Testis (tissue), 2 donors: ENCODE results near the gene WWC1.

Experiments used
- POLR2A ChIP-seq: fragments of 450-650 bp; IDR thresholded peaks from one replicate; pipeline ENCODE4 v1.6.1; 2017; ENCODE audit warnings: antibody characterized with exemption, mild to moderate bottlenecking, moderate library complexity
- TF ChIP-seq, protein P1 (sequence below), 3 experiments: fragments of 450-650 bp in 2 of 3; fragments of 200-600 bp in 1 of 3; sonication (generic) in 1 of 3; IDR thresholded peaks; one replicate each; pipeline ENCODE4 v1.5.1; 2016 to 2019; ENCODE audit warnings: antibody characterized with exemption in 3 of 3, mild to moderate bottlenecking in 2 of 3, moderate library complexity in 1 of 3

DNA sequence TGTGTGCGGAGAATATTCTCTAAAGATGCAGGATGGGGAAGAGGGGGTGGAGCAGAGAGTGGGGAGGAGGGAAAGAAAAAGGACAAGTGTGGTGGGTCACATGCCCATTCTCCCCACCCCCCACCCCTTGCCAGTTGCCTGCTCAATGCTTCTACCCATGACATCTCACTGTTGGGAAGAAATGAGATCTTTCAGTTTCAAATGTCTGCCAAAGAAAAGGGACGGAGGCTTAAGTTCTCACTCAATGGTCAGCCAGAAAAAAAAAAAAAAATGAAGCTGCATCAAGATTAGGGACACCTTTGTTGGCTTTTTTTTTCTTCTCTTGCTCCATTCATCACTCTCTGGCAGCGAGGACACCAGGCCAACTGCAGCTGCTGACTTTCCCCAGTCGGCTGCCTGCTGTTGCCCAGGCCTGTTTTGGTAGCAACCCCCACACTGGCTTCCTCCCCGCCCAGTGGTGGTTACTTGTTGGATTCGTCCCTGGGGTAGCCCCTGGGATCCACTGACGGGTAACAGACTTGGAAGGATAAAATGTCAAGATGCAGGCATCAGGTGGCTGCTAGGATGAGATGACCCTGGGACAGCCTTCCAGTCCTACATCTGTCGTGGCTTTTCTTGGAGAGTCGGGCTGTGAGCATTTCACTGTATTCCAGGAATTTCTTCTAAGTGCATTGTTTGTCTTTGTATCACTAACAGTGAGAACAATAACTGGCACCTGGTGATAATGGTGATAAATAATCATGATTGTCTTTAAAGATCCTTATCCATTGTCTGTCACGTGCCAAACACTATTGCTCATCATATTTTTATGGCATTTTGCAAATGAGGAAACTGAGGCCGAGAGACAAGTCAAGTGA is 9.1 kb downstream of the WWC1 start:
- TF ChIP-seq, protein P1, sequence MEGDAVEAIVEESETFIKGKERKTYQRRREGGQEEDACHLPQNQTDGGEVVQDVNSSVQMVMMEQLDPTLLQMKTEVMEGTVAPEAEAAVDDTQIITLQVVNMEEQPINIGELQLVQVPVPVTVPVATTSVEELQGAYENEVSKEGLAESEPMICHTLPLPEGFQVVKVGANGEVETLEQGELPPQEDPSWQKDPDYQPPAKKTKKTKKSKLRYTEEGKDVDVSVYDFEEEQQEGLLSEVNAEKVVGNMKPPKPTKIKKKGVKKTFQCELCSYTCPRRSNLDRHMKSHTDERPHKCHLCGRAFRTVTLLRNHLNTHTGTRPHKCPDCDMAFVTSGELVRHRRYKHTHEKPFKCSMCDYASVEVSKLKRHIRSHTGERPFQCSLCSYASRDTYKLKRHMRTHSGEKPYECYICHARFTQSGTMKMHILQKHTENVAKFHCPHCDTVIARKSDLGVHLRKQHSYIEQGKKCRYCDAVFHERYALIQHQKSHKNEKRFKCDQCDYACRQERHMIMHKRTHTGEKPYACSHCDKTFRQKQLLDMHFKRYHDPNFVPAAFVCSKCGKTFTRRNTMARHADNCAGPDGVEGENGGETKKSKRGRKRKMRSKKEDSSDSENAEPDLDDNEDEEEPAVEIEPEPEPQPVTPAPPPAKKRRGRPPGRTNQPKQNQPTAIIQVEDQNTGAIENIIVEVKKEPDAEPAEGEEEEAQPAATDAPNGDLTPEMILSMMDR (IDR thresholded peaks at IDR 0.05) = no peak
- no peak for TF ChIP-seq POLR2A
